ENCODE results near the gene RNF41. TPM values are rescaled to one million over a fixed set of nuclear protein-coding genes. Genes with fewer than 3 reads are reported as not detected.
A peak's percentile ranks its signal among the peaks of the same experiment; 100 is the strongest.
"Not testable (repeated sequence)": the region's sequence is repeated elsewhere in the genome, so short reads cannot be mapped to it uniquely, and the experiment has no call there.

Gene RNF41
- total RNA-seq, 4 donors from 2014 or later: 64.4 to 165 (median 109) TPM

DNA sequence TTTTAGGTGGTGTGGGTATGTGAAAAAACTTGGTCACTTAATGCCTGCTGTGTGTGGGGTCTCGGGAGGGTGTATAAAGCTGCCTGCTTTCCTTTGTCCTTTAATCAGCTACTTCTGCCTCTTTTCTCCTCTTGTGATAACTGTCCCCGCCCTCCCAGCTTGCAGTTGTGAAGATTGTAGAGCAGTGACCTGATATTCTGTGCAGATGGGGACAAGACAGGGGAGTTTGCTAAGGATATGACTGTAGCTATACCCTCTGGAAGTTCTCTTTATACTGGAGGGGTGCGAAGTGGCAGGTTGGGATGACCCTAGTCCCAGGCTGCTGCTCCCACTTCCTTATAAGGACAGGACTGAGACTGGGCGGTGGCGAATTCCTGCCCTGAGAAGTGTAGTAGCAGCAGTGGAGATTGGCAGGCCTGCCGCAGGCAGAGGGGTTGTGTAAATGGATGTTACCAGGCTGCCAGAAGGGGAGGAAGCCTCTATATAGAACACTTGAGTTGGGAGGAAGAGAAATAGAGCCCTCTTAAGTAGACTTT, 62.7 kb downstream of the RNF41 start:
- H3K27ac ChIP-seq (replicated peaks in 1 of 4): peak overlapping the region; percentile 93 to 98 (median 96)
- H3K4me1 ChIP-seq: peaks cover 35 to 64% (median 61%) of the 10 kb centered on the region in 4 donors
- no peaks in the 10 kb centered on the region for H3K27me3 ChIP-seq
- H3K4me3 ChIP-seq: peak overlapping the region; percentile 66 to 98 (median 86)
- TF ChIP-seq POLR2AphosphoS5 (IDR thresholded peaks at IDR 0.05): peak; percentile 98
- TF ChIP-seq, protein P1, sequence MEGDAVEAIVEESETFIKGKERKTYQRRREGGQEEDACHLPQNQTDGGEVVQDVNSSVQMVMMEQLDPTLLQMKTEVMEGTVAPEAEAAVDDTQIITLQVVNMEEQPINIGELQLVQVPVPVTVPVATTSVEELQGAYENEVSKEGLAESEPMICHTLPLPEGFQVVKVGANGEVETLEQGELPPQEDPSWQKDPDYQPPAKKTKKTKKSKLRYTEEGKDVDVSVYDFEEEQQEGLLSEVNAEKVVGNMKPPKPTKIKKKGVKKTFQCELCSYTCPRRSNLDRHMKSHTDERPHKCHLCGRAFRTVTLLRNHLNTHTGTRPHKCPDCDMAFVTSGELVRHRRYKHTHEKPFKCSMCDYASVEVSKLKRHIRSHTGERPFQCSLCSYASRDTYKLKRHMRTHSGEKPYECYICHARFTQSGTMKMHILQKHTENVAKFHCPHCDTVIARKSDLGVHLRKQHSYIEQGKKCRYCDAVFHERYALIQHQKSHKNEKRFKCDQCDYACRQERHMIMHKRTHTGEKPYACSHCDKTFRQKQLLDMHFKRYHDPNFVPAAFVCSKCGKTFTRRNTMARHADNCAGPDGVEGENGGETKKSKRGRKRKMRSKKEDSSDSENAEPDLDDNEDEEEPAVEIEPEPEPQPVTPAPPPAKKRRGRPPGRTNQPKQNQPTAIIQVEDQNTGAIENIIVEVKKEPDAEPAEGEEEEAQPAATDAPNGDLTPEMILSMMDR (IDR thresholded peaks at IDR 0.05): no peak
- no peak for TF ChIP-seq EP300 (IDR thresholded peaks at IDR 0.05)
- TF ChIP-seq POLR2A (IDR thresholded peaks at IDR 0.05; ENCODE audit: low read depth): peak; percentile 37
- intact Hi-C loops (cut with DNase I): loop anchor here (1.0 kb wide), 1 partner anchor 33 kb away; no protein-coding TSS in a partner anchor
- DNase-seq (ENCODE audit: extremely low spot score): peak; percentile 96
- WGBS: 0% methylated on average over 6 of the region's 6 CpGs
- peaks cover 35 to 48% (median 47%) of the 10 kb centered on the region in 4 donors for H3K36me3 ChIP-seq
- H3K9me3 ChIP-seq: no peaks in the 10 kb centered on the region

- DNase-seq (ENCODE audit: extremely low spot score): peak; percentile 100
- Histone ChIP-seq H3K27ac (replicated peaks in 1 of 4) (peak within 1 kb of the TSS; percentile 93 to 98 (median 96)), H3K36me3 (peaks cover 35 to 40% (median 39%) of the 10 kb centered on the region in 4 donors), H3K4me3 (peak within 1 kb of the TSS; percentile 66 to 98 (median 86)), H3K4me1 (peaks cover 36 to 64% (median 61%) of the 10 kb centered on the region in 4 donors), H3K9me3 (no peaks in the 10 kb centered on the region), H3K27me3 (no peaks in the 10 kb centered on the region)
- TF ChIP-seq POLR2A (IDR thresholded peaks at IDR 0.05; ENCODE audit: low read depth) (peak; percentile 99), EP300 (IDR thresholded peaks at IDR 0.05) (no peak), POLR2AphosphoS5 (IDR thresholded peaks at IDR 0.05) (peak; percentile 100)
- TF ChIP-seq, protein P1 (IDR thresholded peaks at IDR 0.05): no peak
- WGBS: under 1% methylated on average over 30 of the region's 30 CpGs
- intact Hi-C loops (cut with DNase I): no loop called here
Observed at GRCh38 chr12:56158029-56158925, 63.4 kb downstream of the RNF41 start, which contains the start of gene MYL6. Gene MYL6, plus strand, starts transcription at chr12:56158359. Its CDS starts 43 bp downstream, at chr12:56158402.

- H3K4me3 ChIP-seq: peak overlapping the region; percentile 66 to 98 (median 86)
- no peaks in the 10 kb centered on the region for H3K27me3 ChIP-seq
- intact Hi-C loops (cut with DNase I): no loop called here
- peaks cover 31 to 32% (median 31%) of the 10 kb centered on the region in 4 donors for H3K36me3 ChIP-seq
- peak overlapping the region; percentile 93 to 98 (median 96) for H3K27ac ChIP-seq (replicated peaks in 1 of 4)
- no peak for TF ChIP-seq POLR2AphosphoS5 (IDR thresholded peaks at IDR 0.05)
- peak; percentile 29 for TF ChIP-seq POLR2A (IDR thresholded peaks at IDR 0.05; ENCODE audit: low read depth)
- no peak for TF ChIP-seq EP300 (IDR thresholded peaks at IDR 0.05)
- TF ChIP-seq, protein P1 (IDR thresholded peaks at IDR 0.05): peak; percentile 73 to 84 (median 82)
- no peaks in the 10 kb centered on the region for H3K9me3 ChIP-seq
- peaks cover 43 to 63% (median 60%) of the 10 kb centered on the region in 4 donors for H3K4me1 ChIP-seq
- WGBS: 3% methylated on average over 36 of the region's 45 CpGs
- peak; percentile 95 for DNase-seq (ENCODE audit: extremely low spot score)
Observed at GRCh38 chr12:56157201-56158028, 64.3 kb downstream of the RNF41 start.

GRCh38 chr12:56156464-56157200, 65.1 kb downstream of the RNF41 start:
- H3K27me3 ChIP-seq; intact Hi-C loops (cut with DNase I); DNase-seq (ENCODE audit: extremely low spot score); H3K9me3 ChIP-seq: not testable (repeated sequence)
- H3K4me1 ChIP-seq: peaks cover 40 to 59% (median 56%) of the 10 kb centered on the region in 4 donors
- peak overlapping the region; percentile 66 to 98 (median 86) for H3K4me3 ChIP-seq
- peak overlapping the region; percentile 93 to 98 (median 96) for H3K27ac ChIP-seq (replicated peaks in 1 of 4)
- peaks cover 23 to 24% (median 23%) of the 10 kb centered on the region in 4 donors for H3K36me3 ChIP-seq
- WGBS: 89% methylated on average over 21 of the region's 21 CpGs
